Sigmoid colon (tissue), 4 donors: ENCODE results near the gene ADAMTS10.

ENCODE experiments used
- CTCF ChIP-seq, 4 experiments: fragments of 450-650 bp in 3 of 4; fragments of 200-600 bp in 1 of 4; IDR thresholded peaks; one replicate each; pipeline ENCODE4 v1.5.1; 2016 to 2019; ENCODE audit warnings: antibody characterized with exemption in 4 of 4, mild to moderate bottlenecking in 3 of 4, moderate library complexity in 2 of 4
- POLR2AphosphoS5 ChIP-seq, 4 donors: sonication (generic); formaldehyde crosslinking; IDR thresholded peaks; one replicate each; pipeline ENCODE4 v1.6.1; 2017; ENCODE audit warnings: antibody characterized with exemption in 4 of 4

GRCh38 chr19:8629996-8630683 lies 19.6 kb upstream of the ADAMTS10 start, which contains the start of gene NFILZ:
- no peak for TF ChIP-seq CTCF (IDR thresholded peaks at IDR 0.05)
- no peak for TF ChIP-seq POLR2AphosphoS5 (IDR thresholded peaks at IDR 0.05)
